Hematopoietic multipotent progenitor cell treated with erythropoietin and hydrocortisone succinate and interleukin-3 and kit ligand, for 4 days (in vitro differentiated cells): ENCODE results near the gene SYNJ2.

Source experiments
- DNase-seq: peaks from one replicate; pipeline ENCODE4 v3.0.0-alpha.2; 2015

SYNJ2 gene

DNA sequence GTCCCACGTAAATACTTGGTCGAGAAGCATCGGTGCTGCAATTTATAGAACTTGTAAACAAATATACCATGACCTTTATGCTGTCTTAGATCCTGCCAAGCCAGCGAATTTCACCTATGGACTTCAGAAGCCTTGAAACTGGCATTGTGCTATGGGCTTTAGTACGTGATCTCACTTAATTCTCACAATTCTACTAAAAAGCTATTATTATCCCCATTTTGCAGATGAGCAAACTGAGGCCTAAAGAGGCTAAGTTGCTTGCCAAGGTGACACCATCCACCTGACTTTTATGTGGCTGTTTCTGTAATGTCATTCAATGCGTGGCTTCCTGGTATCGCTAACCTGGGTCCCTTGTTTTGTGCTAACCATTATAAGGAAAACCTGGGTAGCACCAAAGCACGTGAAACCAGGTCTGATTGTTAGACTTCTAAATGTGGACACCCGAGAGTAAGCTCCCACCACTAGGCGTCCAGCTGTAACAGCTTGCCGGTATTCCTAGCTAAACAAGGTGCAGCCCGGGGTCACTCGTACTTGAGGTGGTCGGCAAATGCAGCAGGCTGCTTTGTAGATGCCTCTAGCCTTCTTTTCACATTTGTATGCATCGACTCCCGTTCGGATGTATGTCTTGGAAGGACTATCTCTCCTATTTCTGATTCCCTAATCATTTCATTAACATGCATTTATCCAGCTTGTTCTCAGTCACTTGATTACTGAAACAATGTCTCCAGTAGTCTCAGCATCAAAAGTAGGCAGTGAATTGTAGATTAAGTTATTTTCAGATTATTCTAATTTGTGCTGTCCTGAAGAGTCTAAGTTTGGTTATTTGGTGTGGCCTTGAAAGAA lies 1.1 kb downstream of the SYNJ2 start:
- DNase-seq: no peak

DNA sequence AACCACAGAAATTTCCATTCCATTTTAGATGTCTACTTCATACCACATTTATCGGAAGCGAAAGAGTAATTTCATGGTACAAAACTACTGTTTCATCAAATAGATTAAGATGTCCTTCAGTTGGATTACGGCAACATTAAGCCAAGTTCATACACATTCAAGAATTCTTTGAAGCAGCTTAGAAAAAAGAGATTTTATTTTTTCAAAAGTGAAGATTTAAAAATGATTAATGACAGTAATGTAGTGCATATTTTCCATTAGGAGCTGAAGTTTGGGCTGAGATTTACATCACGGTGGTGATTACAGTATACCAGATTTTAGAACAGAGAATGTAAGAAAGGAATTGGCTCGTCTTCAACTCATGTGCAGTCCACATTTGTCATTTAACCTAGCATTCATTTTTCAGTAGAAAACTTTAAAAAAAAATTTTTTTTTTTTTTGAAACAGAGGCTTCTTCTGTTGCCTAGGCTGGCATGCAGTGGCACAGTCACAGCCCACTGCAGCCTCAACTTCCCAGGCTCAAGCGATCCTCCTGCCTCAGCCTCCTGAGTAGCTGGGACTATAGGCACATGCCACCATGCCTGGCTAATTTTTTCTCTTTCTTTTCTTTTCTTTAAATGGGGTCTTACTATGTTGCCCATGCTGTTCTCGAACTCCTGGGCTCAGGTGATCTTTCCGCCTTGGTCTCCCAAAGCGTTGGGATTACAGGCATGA lies 1.9 kb downstream of the SYNJ2 start:
- no peak for DNase-seq

DNA sequence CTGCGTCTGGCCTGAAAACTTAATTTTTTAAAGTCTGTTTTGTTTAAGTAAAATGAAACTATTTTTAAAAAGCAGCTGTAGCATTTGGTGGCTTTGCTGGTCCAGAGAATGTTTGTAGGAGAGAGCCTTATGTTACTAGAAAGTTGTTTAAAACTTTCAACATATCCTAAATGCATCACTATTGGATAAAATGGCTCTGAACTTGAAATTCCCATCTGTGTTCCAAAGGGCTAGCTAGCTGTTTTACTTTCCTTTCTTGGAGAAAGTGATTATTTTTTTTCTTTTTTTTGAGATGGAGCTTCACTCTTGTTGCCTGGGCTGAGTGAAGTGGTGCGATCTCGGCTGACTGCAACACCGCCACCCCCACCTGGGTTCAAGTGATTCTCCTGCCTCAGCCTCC lies 2.5 kb downstream of the SYNJ2 start:
- no peak for DNase-seq

DNA sequence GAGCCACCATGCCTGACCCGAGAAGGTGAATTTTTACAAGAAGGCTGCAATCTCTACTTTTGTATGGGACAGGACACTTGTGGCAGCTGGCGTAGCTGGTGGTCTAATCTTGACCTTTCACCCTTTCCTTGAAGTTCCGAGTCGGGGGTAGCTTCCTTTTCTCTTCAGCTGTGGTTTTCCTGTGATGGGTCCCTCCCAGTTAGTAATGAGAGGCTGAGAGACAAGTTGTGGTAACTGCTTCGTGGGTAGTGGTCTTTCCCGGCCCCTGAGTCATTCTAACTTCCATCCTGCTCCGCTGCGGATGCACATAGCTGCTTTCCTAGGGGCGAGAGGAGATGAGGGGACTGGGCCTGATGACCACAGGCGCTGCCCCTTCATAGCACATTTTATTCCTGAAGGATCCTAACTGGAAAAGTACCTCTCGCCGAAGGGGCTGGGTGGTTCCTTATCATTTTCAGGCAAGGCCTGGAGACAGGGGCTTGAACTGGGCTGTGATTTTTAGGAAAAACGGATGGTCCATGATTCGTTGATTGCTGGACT lies 3.1 kb downstream of the SYNJ2 start:
- peak; percentile 54 for DNase-seq

DNA sequence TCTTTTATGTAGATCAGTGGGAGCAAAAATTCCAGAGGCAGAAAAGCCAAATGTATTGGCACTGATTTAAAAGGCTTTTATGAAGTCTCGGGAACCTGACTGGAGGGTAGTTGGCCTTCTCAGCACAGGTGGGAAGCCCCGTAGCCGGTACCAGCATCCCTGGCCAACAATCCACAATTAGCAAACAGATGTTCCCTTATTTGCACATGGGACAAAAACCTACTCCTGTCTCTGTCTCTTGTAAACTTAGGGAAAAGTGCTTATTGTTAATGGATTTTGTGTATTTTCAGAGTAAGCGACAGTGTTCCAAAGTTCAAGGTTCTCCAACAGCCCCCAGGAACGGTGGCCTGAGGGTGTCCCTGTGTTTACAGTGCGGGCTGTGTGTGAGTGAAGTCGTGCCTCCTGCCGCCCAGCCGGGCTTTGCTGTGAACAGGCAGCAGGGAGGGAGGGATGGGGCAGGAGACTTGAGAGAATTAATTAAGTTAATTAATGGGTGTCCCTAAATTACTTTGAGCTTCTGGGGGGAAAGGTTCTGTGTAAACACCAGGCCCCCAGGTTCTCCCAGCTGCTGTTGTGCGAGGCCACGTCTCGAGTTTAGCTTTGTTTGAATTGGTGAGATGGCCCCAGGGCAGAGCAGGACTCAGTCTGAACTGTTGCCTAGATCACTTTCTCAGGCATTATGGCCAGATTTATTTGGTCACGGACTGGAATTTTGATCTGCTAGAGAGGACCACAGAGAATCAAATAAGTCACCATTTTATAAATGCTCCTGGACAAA lies 3.9 kb downstream of the SYNJ2 start:
- DNase-seq: no peak

DNA sequence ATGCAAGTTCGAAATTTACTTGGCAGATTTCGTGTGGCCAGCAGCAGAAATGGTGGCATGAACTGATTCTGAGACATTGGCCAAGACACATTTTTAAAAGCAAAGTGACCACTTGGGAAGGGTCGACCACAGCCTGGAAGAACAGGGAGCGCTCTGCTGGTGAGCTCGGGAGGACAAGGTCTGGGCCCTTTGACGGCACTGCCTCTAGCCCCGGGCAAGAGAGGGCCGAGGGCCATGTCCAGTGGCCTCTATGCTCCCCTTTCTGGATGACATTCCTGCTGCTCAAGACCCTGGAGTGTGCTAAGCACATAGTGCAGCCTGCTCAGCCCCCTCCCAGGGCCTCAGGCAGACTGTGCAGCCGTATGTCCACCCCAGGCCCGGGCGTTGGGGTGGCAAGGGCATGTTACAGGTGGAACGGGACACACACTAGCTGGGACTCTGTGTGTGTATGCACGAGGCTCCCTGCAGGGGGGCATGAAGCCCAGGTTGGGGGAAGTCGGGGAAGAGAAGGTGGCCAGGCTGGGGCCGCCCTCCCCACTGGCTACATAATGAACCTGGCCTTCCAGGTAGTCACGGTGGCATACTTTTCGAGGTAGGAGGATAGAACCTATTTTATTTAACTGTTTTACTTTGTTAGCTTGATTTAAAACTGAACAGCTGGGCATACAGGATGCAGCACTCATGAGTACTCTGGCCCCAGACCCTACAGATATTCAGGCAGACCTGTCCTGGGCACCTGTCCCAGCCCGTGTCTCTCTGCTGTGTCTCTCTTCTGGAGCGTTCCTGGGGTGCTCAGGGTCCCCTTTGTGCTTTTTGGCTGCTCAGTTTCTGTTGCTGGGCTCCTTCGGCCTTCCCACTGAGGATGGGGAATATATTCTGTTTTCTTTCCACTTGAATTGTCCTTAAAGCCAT lies 6.4 kb downstream of the SYNJ2 start:
- DNase-seq: no peak

DNA sequence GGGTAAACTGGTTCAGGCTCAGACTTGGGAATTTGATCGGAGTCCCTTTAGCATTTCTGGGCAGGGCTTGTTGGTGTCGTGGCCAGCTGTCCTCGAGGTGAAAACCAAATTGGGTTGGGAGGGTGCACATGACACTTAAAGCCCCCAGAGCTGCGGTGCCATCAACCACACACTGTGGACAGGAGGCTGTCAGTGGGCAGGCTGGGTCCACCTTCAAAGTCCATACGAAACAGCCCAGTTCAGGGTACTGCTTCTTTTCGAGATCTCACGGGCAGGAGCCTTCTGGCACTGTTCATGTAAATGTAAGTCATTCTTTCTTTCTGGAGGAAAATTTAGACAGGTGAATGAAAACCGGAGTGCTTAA lies 7.0 kb downstream of the SYNJ2 start:
- DNase-seq: no peak

DNA sequence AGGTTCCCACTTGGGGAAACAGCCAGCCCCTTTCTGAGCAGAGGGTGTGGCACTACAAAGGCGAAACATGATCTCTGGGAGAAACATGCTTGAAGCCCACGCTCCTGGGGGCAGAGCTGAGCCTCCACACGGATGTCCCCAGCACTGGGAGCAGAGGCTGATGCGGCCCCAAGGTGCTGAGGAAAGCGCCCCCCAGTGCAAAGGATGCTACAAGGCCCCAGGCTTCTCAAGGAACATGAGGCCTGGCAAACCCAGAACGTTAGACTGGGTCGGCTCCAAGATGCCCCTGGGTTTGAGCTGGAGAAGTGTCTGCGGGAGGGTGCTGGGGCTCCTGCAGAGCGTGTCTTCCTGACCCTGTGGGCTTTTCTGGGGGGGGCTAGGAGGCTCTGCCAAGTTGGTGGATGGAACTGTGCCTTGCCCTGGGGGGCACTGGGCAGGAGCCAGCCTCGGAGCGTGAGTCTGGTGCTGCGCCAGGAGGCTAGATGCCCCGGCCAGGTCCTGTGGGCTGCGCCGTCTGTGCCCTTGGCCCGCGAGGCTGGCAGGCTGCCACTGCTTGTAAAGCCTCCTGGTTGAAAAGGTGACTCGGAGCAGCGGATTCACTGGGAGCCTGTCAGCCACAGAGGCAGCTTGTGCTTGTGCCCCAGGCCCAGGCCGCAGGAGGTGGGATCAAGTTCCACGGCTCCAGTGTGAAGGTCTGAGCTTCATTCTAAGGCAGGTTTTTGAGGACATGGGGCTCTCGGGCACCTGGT lies 8.1 kb downstream of the SYNJ2 start:
- DNase-seq: no peak

DNA sequence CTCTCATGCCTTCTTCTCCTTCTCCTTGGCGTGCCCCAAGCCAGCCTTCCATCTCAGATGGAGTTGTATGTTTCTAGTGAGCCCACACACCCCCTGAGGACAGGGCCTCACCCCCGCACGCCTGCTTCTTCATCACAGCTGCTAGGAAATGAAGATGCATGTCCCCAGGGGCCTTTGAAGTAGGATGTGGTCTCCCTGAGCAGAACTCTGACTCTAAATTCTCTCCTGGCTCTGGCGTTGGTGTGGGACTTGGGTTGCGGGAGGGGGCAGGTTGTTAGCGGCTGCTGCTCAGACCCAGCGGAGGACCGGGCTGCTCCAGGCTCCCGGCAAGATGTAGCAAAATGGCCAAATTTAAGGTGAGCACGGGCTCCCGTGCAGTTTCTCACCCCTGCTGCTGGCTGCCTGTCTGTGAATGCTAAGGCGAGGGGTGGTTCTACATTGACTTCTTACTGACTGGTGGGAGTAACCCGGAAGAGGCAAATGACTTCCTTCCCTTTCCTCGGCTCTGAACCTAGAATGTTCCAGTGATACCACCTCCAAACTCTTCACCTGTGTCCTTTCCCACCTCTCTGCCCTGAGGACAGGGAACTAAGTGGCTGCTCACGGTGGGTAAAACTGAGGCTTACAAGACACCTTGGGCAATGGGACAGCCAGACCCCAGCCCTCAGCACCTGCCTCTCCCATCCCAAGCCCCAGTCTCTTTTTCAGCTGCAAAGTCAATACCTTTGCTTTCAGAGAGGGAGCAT lies 8.8 kb downstream of the SYNJ2 start:
- no peak for DNase-seq

DNA sequence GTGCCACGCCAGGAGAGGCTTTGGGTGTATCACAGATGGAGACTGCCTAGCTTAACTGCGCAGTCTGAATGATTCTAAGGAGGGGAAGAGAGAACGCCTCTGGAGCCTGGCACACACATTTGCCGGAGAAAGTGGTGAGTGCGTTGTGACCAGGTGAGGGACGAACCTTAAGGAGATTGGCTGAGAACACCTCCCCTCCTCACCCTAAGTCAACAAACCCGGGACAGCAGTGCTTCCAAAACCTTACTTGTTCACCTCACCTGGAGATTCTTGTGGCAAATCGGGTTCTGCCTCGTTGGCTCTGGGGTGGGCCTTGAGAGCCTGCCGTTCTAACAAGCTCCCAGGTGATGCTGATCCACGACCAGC lies 9.4 kb downstream of the SYNJ2 start:
- DNase-seq: no peak

DNA sequence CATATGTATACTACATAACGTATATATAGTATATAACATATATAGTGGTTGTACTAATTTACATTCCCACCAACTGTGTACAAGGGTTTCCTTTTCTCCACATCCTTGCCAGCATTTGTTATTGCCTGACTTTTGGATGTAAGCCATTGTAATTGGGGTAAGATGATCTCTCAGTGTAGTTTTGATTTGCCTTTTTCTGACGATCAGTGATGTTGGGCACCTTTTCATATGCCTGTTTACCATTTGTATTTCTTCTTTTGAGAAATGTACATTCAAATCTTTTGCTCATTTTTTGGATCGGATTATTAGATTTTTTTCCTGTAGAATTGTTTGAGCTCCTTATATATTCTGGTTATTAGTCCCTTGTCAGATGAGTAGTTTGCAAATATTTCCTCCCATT lies 11.4 kb downstream of the SYNJ2 start:
- no peak for DNase-seq

DNA sequence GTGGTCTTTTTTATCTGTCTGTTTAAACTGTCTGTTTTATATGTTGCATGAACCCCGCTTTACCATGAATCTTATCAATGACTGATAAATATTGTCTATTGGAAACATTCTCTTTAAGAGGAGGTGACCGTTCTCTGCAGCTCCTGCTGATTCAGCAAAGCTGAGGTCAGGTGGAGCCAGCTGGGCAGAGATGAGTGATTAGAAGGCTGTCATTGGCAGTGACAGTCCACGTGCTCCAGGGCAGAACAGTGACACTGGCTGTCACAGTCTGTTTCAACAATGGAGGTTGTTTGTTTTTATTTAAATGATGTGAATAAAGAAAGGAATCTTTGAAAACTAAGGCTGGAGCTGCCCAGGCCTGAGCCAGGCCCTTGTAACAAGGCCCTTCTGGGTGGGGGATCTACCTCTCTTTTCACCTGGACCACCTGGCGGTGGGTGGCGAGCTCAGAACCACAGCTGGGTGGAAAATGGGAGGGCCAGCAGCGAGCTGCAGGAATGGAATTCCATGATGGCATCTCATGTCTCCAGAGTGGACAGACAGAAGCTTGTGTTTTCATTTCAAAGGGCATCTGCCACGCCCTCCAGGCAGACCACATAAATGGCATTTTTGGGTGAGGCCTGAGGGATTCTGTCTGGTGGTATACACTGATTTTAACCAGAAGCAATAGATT lies 12.6 kb downstream of the SYNJ2 start:
- DNase-seq: no peak

DNA sequence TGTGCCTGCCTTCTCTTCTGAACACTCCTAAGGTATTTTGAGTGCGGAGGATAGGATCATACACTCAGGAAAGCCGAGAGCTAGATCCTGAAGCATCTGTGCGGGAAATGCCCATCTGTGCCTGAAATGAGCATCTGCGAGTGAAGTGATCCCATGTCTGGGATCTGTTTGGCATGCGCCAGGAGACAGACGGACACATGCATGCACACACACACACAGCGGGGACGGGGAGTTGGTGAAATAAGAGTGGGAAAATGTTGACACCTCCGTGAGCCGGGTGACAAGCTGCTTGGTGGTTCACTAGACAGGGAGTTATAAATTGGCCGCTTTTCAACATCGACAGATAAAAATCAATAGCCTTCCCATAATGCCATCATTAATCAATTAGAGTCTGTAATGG lies 13.8 kb downstream of the SYNJ2 start:
- no peak for DNase-seq

DNA sequence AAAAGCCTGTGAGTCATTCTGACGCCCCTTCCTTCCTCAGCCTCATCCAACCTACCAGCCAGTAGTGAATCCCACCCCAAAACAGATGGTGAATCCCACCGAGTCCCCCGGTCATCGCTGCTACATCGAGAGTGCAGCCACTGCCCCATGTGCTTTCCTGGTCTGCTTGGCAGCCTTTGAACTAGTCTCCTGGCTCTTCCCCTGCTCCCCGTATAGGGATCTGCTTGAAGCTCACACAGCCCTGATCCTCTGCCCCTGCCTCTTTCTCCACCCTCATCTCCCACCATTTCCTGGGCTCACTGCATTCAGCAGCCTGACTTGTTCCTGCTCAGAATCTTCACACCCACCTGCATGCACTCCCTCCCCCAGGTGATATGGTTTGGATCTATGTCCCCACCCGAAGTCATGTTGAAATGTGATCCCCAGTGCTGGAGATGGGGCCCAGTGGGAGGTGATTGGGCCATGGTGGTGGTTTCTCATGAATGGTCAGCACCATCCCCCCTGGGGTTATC lies 14.6 kb downstream of the SYNJ2 start:
- no peak for DNase-seq

DNA sequence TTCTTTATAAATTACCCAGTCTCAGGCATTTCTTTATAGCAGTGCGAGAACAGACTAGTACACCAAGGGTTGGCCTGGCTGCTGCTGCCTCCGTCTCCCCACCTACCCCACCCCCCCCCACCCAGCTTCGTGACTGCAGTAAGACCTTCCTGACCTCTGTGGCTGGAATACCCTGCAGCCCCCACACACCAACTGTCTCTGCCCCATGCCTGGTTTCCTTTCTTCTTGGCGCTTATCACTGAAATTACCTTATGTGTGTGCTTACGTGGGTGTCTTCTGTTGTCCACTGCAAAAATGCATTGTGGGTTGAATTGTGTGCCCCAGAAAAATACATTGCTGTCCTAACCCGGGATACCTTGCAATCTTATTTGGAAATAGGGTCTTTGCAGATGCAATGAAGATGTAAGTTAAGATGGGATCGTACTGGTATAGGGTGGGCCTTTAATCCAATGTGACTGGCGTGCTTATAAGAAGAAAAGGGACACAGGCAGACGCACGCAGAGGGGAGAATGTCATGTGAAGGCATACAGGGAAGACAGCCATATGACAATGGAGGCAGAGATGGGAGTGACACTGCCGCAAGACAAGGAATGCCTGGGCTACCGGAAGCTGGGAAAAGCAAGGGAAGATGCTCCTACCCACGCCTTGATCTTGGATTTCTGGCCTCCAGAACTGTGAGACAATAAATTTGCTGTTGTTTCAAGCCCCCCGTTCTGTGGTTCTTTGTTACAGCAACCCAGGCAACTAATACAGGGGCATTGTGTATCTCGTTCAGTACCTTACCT lies 15.4 kb downstream of the SYNJ2 start:
- DNase-seq: no peak

DNA sequence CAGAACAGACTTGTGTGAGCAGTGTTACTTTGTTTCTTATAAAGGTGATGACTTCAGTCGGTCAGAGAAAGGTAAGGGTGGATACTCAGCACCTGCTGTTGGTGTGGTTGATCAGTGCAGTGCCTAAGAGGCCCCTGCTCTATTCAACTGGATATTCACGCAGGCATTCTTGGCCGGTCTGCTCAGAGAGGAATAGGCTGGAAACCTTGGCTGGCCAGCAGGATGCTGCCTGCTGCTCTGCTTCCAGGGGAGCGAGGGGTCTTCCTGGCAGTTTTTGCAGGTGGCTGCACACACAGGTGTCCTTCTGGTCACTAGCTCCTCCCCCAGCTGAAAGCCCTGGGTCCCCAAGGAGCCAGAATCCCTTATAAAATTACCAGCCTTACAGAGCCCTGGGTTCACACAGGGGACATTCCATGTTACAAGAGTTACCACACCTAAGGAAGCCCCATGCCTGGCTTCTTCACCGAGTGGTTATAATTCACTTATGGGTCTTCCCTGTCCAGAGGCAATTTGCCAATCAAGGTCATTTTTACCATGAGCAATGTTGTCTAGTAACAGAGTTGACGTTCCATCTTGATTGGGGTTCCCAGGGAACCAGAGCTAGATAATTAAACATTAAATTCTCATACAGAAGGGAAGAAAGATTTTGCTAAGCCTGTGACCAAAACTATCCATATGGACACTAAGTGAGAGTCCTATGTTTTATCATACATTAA lies 16.4 kb downstream of the SYNJ2 start:
- no peak for DNase-seq

DNA sequence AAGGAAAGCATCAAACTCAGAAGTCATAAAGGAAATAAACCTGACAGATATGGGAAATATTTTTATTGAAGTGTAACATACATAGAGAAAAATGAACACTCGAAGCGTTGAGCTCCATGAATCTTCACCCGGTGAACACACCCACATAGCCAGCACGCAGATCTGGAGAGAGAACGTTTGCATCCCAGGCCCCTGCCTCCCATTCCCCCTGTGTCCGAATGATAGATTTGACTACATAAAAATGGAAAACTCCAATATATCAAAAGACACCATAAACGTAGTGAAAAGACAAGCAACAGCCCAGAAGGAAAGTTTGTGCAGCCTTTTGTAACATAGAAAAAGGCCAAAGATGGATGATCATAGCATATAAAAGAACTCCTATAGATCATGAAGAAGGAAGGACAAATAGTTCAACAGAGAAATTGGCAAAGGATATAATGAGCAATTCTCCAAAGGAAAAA lies 17.1 kb downstream of the SYNJ2 start:
- DNase-seq: no peak
